Inflammatory macrophage treated with lipopolysaccharide for 1 hour (primary cell): ENCODE measurements around the gene SDF4.

Source experiments
- DNase-seq, 2 donors: peaks; one replicate each; pipeline ENCODE4 v3.0.0-alpha.2; 2020 to 2022

The SDF4 gene

GRCh38 chr1:1231400-1232207 lies at the start of gene SDF4:
Gene SDF4 (minus strand): TSS chr1:1232001. CDS start chr1:1228772, 3,229 bp downstream.
- peak; percentile 94 to 96 for DNase-seq

- no peak for DNase-seq
These were observed 49.1 kb upstream of the SDF4 start for GRCh38 chr1:1280782-1281481.

- no peak for DNase-seq
These were observed 47.2 kb upstream of the SDF4 start for GRCh38 chr1:1279028-1279427.

GRCh38 chr1:1278620-1279019 lies 46.8 kb upstream of the SDF4 start:
- no peak for DNase-seq

GRCh38 chr1:1275836-1276235 lies 44.0 kb upstream of the SDF4 start:
- DNase-seq = no peak

- DNase-seq = no peak
These were observed 43.2 kb upstream of the SDF4 start for GRCh38 chr1:1274931-1275431.

- no peak for DNase-seq
These were observed 42.6 kb upstream of the SDF4 start for GRCh38 chr1:1274299-1274930.

- peak; percentile 78 to 86 for DNase-seq
These were observed 41.9 kb upstream of the SDF4 start, which contains the start of gene UBE2J2 for GRCh38 chr1:1273512-1274298. Gene UBE2J2 (minus strand): TSS chr1:1273854. CDS start chr1:1267992, 5,862 bp downstream.

- DNase-seq = peak in 1 of 2 donors; percentile 27
These were observed 41.4 kb upstream of the SDF4 start for GRCh38 chr1:1273209-1273511.

GRCh38 chr1:1272341-1273208 lies 40.8 kb upstream of the SDF4 start:
- DNase-seq = no peak

- DNase-seq = peak in 1 of 2 donors; percentile 30
These were observed 39.0 kb upstream of the SDF4 start for GRCh38 chr1:1270813-1271212.

- DNase-seq = no peak
These were observed 36.5 kb upstream of the SDF4 start for GRCh38 chr1:1268284-1268682.

GRCh38 chr1:1267488-1268283 lies 35.9 kb upstream of the SDF4 start:
- no peak for DNase-seq

- DNase-seq = no peak
These were observed 33.1 kb upstream of the SDF4 start for GRCh38 chr1:1264868-1265272.

- DNase-seq = no peak
These were observed 32.2 kb upstream of the SDF4 start for GRCh38 chr1:1264026-1264425.

- no peak for DNase-seq
These were observed 31.0 kb upstream of the SDF4 start for GRCh38 chr1:1262758-1263157.

GRCh38 chr1:1262071-1262470 lies 30.3 kb upstream of the SDF4 start:
- no peak for DNase-seq

- DNase-seq = no peak
These were observed 29.2 kb upstream of the SDF4 start for GRCh38 chr1:1260843-1261560.

- peak in 1 of 2 donors; percentile 22 for DNase-seq
These were observed 28.3 kb upstream of the SDF4 start for GRCh38 chr1:1259951-1260600.

- DNase-seq = no peak
These were observed 27.7 kb upstream of the SDF4 start for GRCh38 chr1:1259540-1259939.
